ENCODE results near the gene TMEM87B.
"Not testable (repeated sequence)": the region's sequence is repeated elsewhere in the genome, so short reads cannot be mapped to it uniquely, and the experiment has no call there.

The TMEM87B gene

GRCh38 chr2:112121682-112122254 lies 66.7 kb downstream of the TMEM87B start:
- DNase-seq (ENCODE audit: low spot score) = no peak

GRCh38 chr2:112129060-112129459 lies 74.0 kb downstream of the TMEM87B start:
- no peak for DNase-seq (ENCODE audit: low spot score)

GRCh38 chr2:112133344-112133743 lies 78.3 kb downstream of the TMEM87B start:
- DNase-seq (ENCODE audit: low spot score) = no peak

DNA sequence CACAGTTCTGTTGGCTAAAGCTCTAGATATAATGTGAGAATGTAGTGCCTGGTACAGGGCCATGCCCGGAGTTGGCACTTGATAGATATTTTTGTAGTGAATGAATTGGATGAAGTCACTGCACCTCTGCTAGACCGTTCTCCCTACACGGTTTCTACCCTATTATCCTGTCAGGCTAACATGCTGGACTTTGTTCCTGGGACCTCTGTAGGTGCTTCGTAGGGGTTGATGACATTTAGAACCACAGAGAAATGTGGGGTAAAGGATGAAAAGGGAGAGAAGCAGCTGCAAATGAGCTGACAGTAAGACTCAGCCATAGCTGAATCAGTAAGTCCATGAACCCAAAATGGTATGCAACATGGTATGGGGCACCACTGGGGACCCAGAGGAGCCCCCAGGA lies 79.1 kb downstream of the TMEM87B start:
- DNase-seq (ENCODE audit: low spot score) = no peak

DNA sequence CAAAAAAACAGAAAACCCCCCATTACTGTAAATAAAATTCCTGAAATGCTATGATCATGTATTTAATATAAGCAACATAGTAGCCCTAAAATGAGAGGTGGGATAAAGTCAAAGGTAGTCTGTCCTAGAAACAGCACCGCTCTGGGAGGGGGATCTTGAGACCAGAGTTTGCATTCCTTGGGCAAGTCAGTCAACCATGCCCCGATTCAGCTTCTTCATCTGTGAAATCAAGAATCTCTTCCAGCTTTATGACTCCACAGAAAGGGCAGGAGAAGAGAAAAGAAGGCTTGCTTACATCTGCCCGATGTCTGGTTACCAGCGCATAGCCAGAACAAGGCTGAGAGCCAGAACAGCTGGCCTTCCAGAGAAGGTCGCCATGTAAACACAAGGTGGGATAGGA lies 81.0 kb downstream of the TMEM87B start:
- DNase-seq (ENCODE audit: low spot score) = no peak

DNA sequence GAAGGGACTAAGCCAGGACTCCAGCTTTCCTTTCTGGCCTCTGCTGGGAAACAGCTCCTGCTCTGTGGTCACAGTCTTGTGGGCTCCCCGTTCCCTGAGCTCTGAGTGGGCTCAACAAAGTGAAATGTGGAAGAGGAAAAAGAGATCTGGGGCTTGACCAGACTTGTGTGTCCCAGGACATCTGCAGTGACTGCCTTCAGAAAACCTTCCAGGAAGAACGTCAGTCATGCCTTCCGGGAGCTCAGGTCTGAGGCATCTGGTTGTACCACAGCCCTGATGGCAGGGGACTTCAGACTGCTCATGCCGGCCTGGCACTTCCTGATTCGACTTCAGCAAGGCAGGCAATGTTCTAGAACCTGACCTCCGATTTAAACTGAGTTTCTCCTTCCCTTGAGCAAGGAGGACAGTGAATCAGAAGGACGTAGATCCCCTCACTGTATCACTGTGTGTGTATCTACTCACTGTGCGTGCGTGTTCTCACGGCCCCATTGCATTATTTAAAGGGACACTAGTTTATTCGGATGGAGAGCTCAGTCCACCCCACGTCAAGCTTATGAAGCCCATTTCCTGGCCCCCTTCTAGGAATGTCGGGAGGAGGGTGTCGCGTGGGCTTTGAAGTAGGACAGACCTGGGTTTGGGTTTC lies 82.6 kb downstream of the TMEM87B start:
- DNase-seq (ENCODE audit: low spot score) = peak; percentile 61

DNA sequence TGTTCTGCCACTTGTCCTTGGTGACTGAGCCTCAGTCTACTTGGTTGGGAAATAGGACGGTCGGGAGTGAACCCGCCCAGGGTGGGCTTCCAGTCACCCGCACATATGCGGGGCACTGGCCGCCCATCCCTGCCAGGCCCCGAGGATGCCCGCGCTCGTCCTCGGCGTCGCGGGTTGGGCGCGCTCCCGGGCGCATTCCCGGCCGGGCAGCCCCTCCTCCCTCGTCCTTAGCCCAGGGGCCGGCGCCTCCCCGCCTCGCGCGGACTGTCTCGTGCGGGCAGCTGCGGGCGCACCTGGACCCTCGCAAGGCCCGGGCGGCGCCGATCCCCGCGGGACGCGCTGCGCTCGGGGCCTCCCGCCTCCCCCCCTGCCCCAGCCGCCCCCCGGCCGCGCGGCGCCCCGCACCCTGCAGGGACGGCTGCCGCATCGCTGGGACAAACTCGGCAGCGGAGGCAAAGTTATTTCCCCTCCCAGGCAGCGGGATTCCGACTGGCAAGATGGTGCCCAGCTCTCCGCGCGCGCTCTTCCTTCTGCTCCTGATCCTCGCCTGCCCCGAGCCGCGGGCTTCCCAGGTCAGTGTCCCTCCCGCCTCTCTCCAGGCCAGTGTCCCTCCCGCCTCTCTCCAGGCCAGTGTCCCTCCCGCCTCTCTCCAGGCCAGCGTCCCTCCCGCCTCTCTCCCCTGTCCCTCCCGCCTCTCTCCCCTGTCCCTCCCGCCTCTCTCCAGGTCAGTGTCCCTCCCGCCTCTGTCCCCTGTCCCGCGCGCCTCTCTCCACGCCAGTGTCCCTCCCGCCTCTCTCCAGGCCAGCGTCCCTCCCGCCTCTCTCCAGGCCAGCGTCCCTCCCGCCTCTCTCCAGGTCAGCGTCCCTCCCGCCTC lies 83.3 kb downstream of the TMEM87B start, which contains the start of gene FBLN7:
FBLN7 (plus strand) TSS at position 227 of the 874 bp plus-strand sequence; CDS start at position 498, 271 bp downstream.
- peak; percentile 75 for DNase-seq (ENCODE audit: low spot score)

DNA sequence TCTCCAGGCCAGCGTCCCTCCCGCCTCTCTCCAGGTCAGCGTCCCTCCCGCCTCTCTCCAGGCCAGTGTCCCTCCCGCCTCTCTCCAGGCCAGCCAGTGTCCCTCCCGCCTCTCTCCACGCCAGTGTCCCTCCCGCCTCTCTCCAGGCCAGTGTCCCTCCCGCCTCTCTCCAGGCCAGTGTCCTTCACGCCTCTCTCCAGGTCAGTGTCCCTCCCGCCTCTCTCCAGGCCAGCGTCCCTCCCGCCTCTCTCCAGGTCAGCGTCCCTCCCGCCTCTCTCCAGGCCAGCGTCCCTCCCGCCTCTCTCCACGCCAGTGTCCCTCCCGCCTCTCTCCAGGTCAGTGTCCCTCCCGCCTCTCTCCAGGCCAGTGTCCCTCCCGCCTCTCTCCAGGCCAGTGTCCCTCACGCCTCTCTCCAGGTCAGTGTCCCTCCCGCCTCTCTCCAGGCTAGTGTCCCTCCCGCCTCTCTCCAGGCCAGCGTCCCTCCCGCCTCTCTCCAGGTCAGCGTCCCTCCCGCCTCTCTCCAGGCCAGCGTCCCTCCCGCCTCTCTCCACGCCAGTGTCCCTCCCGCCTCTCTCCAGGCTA lies 84.1 kb downstream of the TMEM87B start:
- DNase-seq (ENCODE audit: low spot score) = not testable (repeated sequence)

GRCh38 chr2:112139661-112140204 lies 84.7 kb downstream of the TMEM87B start:
- not testable (repeated sequence) for DNase-seq (ENCODE audit: low spot score)

DNA sequence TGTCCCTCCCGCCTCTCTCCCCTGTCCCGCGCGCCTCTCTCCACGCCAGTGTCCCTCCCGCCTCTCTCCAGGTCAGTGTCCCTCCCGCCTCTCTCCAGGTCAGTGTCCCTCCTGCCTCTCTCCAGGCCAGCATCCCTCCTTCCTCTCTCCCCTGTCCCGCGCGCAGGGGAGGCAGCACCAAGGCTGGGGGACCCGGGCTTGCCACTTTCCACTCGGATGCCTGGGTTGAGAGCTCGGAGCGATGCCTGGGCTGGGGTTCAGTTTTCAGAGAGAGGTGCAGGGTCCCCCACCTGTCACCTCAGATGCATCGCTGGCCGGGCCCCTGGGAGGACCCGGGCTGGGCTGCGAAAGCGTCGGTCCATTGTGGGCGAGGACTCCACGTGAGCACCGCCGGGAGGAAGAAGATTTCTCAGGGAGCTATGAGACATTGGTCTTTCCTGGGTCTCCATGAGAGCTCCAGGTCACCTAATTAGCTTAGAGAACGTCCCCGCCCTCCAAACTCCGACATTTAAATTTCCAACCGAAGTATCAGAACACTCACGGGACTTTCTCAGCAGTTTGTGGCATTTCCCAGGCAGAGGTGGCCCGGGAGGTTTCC lies 85.2 kb downstream of the TMEM87B start:
- no peak for DNase-seq (ENCODE audit: low spot score)

- DNase-seq (ENCODE audit: low spot score) = no peak
Measured at GRCh38 chr2:112140899-112141625, 86.0 kb downstream of the TMEM87B start.

- DNase-seq (ENCODE audit: low spot score) = no peak
Measured at GRCh38 chr2:112141626-112142007, 86.5 kb downstream of the TMEM87B start.

- DNase-seq (ENCODE audit: low spot score) = no peak
Measured at GRCh38 chr2:112142525-112143078, 87.5 kb downstream of the TMEM87B start.

DNA sequence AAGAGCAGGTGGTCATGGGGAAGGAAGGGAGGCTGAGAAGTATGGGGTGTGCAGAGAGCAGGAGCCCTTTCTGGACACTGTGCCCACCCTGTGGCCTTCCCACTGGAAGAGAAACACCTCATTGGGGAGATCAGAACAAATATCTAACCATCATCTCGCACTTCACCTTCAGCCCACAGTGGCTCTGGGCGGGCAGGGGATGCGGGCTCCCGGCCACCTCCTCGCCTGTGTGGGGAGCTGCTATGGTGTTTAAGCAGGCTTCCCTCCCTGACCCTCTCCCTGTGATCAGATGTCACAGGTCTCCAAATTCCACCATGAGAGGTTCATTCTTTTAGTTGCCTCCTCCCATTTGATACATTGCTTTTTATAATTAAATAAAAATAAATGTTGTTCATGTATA lies 88.1 kb downstream of the TMEM87B start:
- no peak for DNase-seq (ENCODE audit: low spot score)

- no peak for DNase-seq (ENCODE audit: low spot score)
Measured at GRCh38 chr2:112144966-112145365, 89.9 kb downstream of the TMEM87B start.

GRCh38 chr2:112147382-112148168 lies 92.5 kb downstream of the TMEM87B start:
- no peak for DNase-seq (ENCODE audit: low spot score)

DNA sequence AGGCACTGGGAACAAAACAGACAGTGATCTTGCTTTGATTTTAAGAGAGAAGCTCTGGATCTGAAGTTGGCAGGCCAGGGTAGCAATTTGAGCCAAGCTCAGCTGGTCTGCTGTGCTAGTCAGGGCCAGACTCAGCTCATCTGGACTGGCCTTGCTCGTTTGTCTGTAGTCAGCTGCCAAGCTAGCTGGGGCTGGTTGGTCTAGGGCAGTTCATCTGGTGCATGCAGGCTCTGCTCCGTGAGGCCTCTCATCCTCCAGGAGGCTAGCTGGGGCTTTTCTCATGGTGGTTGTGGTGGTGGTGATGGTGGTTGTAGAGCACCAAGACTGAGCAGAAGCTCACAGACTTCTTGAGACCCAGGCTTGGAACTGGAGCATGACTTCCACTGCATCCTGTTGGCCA lies 93.4 kb downstream of the TMEM87B start:
- no peak for DNase-seq (ENCODE audit: low spot score)

DNA sequence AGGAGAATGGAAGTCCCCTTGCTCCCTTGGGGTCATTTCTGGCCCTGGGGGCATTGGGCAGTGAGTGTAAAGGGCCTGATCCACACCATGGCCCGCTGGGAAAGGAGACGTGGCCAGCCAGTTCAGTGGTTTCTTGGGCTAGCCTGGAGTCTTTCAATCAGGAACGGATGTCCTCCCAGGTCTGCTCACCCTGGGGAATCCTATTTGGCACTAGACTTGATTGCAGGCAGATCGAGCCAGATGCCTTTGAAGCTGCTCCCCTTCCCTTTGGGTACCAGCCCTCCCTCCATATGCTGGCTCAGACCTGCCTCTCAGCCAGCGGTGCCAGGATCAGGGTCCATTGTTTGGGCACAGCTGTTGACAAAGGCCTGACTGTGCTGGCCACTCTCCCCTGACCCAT lies 94.1 kb downstream of the TMEM87B start:
- no peak for DNase-seq (ENCODE audit: low spot score)

- DNase-seq (ENCODE audit: low spot score) = no peak
Measured at GRCh38 chr2:112149866-112150435, 94.9 kb downstream of the TMEM87B start.

DNA sequence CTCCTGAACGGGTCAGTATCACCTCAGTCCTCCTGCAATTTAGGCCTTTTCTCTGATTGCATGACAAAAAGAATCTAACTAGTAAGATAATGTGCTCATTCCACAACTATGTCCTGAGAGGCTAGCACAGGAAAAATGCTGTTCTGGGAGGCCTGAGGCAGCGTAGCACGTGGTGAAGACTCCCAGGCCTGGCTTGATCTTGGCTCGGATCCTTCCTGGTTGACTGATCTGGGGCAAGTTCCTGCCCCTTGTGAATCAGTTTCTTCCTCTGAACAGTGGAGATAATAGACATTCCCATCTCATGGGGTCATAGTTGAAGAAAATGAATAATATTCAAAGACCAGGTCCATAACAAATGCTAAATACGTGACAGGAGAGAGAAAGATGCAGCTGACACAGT lies 95.4 kb downstream of the TMEM87B start:
- DNase-seq (ENCODE audit: low spot score) = peak; percentile 85
